GM13977 (cell line): ENCODE data around the gene IFITM1.
"Not testable (repeated sequence)": the region's sequence is repeated elsewhere in the genome, so short reads cannot be mapped to it uniquely, and the experiment has no call there.

Source experiments
- DNase-seq: peaks from one replicate; pipeline ENCODE4 v3.0.0; 2012; ENCODE audit warnings: low spot score
- in situ Hi-C: fragments of 300-500 bp; cut with MboI; formaldehyde crosslinking; loops from one replicate; pipeline ENCODE4 v1.12.0; 2022; ENCODE audit warnings: low sequenced_read_pairs, low pct_unique_long_range_greater_than_20kb, mixed read lengths, inconsistent platforms; ENCODE audit not compliant: unreplicated experiment
- TF ChIP-seq, protein P1 (sequence below): IDR thresholded peaks from 2 replicates; pipeline ENCODE4 v1.5.1; 2012; ENCODE audit warnings: mild to moderate bottlenecking, control low read depth; ENCODE audit not compliant: insufficient read depth; ENCODE audit errors: extremely low read depth, missing control alignments

The IFITM1 gene

GRCh38 chr11:339963-340362 lies 26.1 kb downstream of the IFITM1 start:
- in situ Hi-C loops: no loop called here
- no peak for DNase-seq
- TF ChIP-seq, protein P1, sequence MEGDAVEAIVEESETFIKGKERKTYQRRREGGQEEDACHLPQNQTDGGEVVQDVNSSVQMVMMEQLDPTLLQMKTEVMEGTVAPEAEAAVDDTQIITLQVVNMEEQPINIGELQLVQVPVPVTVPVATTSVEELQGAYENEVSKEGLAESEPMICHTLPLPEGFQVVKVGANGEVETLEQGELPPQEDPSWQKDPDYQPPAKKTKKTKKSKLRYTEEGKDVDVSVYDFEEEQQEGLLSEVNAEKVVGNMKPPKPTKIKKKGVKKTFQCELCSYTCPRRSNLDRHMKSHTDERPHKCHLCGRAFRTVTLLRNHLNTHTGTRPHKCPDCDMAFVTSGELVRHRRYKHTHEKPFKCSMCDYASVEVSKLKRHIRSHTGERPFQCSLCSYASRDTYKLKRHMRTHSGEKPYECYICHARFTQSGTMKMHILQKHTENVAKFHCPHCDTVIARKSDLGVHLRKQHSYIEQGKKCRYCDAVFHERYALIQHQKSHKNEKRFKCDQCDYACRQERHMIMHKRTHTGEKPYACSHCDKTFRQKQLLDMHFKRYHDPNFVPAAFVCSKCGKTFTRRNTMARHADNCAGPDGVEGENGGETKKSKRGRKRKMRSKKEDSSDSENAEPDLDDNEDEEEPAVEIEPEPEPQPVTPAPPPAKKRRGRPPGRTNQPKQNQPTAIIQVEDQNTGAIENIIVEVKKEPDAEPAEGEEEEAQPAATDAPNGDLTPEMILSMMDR: no peak

GRCh38 chr11:340539-341512 lies 27.0 kb downstream of the IFITM1 start:
- DNase-seq: no peak
- in situ Hi-C loops: no loop called here
- TF ChIP-seq, protein P1: no peak

GRCh38 chr11:342328-342727 lies 28.5 kb downstream of the IFITM1 start:
- in situ Hi-C loops: no loop called here
- no peak for DNase-seq
- TF ChIP-seq, protein P1: no peak

GRCh38 chr11:344836-345578 lies 31.2 kb downstream of the IFITM1 start:
- DNase-seq: no peak
- TF ChIP-seq, protein P1: no peak
- in situ Hi-C loops: no loop called here

GRCh38 chr11:346529-346928 lies 32.7 kb downstream of the IFITM1 start:
- in situ Hi-C loops: no loop called here
- TF ChIP-seq, protein P1: no peak
- DNase-seq: no peak

DNA sequence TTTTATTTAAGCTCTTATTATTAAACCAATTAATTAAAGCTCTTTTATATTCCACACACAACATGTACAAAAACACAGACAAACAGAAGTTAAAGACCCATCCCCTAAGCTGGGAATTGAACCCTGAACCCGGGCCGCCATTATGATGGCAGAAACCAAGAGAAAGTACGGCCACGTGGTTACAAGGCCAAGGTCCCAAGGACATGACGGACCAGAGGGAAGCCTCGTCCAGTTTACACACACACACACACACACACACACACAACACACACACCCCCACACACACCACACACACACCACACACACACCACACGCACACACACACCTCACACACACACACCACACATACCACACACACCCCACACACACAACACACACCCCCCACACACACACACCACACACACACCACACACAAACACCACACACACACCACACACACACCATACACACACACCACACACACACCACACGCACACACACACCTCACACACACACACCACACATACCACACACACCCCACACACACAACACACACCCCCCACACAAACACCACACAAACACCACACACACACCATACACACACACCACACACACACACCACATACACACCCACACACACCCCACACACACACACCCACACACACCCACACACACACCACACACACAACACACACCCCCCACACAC lies 35.6 kb downstream of the IFITM1 start:
- DNase-seq, in situ Hi-C loops: not testable (repeated sequence)

- in situ Hi-C loops: loop anchor here (10.0 kb wide), 1 partner anchor 45 kb away; the partner anchor contains the start of gene IFITM2
- not testable (repeated sequence) for DNase-seq
Measured at GRCh38 chr11:350033-350722, 36.3 kb downstream of the IFITM1 start.
